ENCODE results near the gene HEPACAM. TPM values are rescaled to one million over a fixed set of nuclear protein-coding genes. Genes with fewer than 3 reads are reported as not detected.
A peak's percentile ranks its signal among the peaks of the same experiment; 100 is the strongest.

The HEPACAM gene
- total RNA-seq: not detected in 2 replicates

GRCh38 chr11:124935548-124936514, at the start of gene HEPACAM:
TSS of gene HEPACAM (minus strand) at chr11:124936047. CDS start at chr11:124936006, 41 bp downstream.
- Histone ChIP-seq H3K36me3 (ENCODE audit: control insufficient read depth, insufficient read depth, low read length) (no peaks in the 10 kb centered on the region), H3K4me3 (ENCODE audit: low read depth, low read length) (no peak within 1 kb of the TSS), H3K27me3 (ENCODE audit: control insufficient read depth, insufficient read depth, low read length) (peaks cover 2% of the 10 kb centered on the region)
- no peak for DNase-seq (ENCODE audit: low read depth)
- TF ChIP-seq CTCF (IDR thresholded peaks at IDR 0.05; ENCODE audit: insufficient read depth, low read length, severe bottlenecking): no peak
- FAIRE-seq: no peak

GRCh38 chr11:124984512-124984854, 48.6 kb upstream of the HEPACAM start:
- DNase-seq (ENCODE audit: low read depth): no peak
- peak; percentile 40 for FAIRE-seq
- Histone ChIP-seq H3K36me3 (ENCODE audit: control insufficient read depth, insufficient read depth, low read length) (no peaks in the 10 kb centered on the region), H3K4me3 (ENCODE audit: low read depth, low read length) (no peak overlapping the region), H3K27me3 (ENCODE audit: control insufficient read depth, insufficient read depth, low read length) (no peaks in the 10 kb centered on the region)
- no peak for TF ChIP-seq CTCF (IDR thresholded peaks at IDR 0.05; ENCODE audit: insufficient read depth, low read length, severe bottlenecking)

- FAIRE-seq: no peak
- H3K4me3 ChIP-seq (ENCODE audit: low read depth, low read length): no peak overlapping the region
- H3K36me3 ChIP-seq (ENCODE audit: control insufficient read depth, insufficient read depth, low read length): no peaks in the 10 kb centered on the region
- H3K27me3 ChIP-seq (ENCODE audit: control insufficient read depth, insufficient read depth, low read length): no peaks in the 10 kb centered on the region
- no peak for DNase-seq (ENCODE audit: low read depth)
- no peak for TF ChIP-seq CTCF (IDR thresholded peaks at IDR 0.05; ENCODE audit: insufficient read depth, low read length, severe bottlenecking)
These were observed 48.0 kb upstream of the HEPACAM start for GRCh38 chr11:124983674-124984511.

- Histone ChIP-seq H3K4me3 (ENCODE audit: low read depth, low read length) (no peak overlapping the region), H3K27me3 (ENCODE audit: control insufficient read depth, insufficient read depth, low read length) (no peaks in the 10 kb centered on the region), H3K36me3 (ENCODE audit: control insufficient read depth, insufficient read depth, low read length) (no peaks in the 10 kb centered on the region)
- TF ChIP-seq CTCF (IDR thresholded peaks at IDR 0.05; ENCODE audit: insufficient read depth, low read length, severe bottlenecking): no peak
- FAIRE-seq: no peak
- no peak for DNase-seq (ENCODE audit: low read depth)
These were observed 46.2 kb upstream of the HEPACAM start for GRCh38 chr11:124982043-124982442.

- FAIRE-seq (no peak), DNase-seq (ENCODE audit: low read depth) (no peak)
- TF ChIP-seq CTCF (IDR thresholded peaks at IDR 0.05; ENCODE audit: insufficient read depth, low read length, severe bottlenecking): no peak
- Histone ChIP-seq H3K27me3 (ENCODE audit: control insufficient read depth, insufficient read depth, low read length) (no peaks in the 10 kb centered on the region), H3K4me3 (ENCODE audit: low read depth, low read length) (no peak overlapping the region), H3K36me3 (ENCODE audit: control insufficient read depth, insufficient read depth, low read length) (no peaks in the 10 kb centered on the region)
These were observed 42.5 kb upstream of the HEPACAM start for GRCh38 chr11:124978316-124978715.

Measured in bronchial epithelial cell (primary cell).